ENCODE measurements around the gene GPI. TPM values are rescaled to one million over a fixed set of nuclear protein-coding genes. Genes with fewer than 3 reads are reported as not detected.

The GPI gene
- total and polyA plus RNA-seq, 2 of the 8 experiments (the other 6 are each of a cell fraction or from before 2014, with no cell fraction given), result 171 to 360 TPM

DNA sequence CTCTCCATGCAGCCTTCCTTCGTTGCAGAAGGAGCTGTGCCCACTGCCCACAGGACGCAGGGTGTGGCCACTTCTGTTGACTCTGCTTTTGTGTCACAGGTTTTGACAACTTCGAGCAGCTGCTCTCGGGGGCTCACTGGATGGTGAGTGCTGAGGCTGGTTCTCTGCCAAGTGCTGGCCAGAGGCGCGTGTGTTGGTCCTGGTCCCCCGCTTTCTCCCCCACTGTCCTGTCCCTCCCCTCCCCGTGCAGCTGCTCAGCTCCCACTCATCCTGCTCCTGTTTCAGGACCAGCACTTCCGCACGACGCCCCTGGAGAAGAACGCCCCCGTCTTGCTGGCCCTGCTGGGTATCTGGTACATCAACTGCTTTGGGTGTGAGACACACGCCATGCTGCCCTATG, 28.6 kb downstream of the GPI start:
- no peak overlapping the region for H4K5ac ChIP-seq (ENCODE audit: insufficient read length, low read depth, low read length)
- no peak overlapping the region for H4K91ac ChIP-seq (replicated peaks; ENCODE audit: insufficient read length, low read length)
- peaks cover 33 to 75% (median 59%) of the 10 kb centered on the region in 4 experiments for H3K36me3 ChIP-seq (ENCODE audit: control insufficient read depth in 2 of 4, insufficient read depth in 4 of 4, low read length in 3 of 4)

More for the DNA sequence above, 28.6 kb downstream of the GPI start:
- Histone ChIP-seq H2BK5ac (ENCODE audit: low read depth, low read length) (no peak overlapping the region), H2BK20ac (ENCODE audit: low read length) (no peak overlapping the region), H3K4me2 (ENCODE audit: insufficient read depth in 1 of 2, low read depth in 2 of 2, low read length in 2 of 2) (no peak overlapping the region), H3K18ac (ENCODE audit: extremely low read depth, low read length) (no peak overlapping the region), H3K23ac (ENCODE audit: insufficient read length) (no peak overlapping the region), H2AK5ac (ENCODE audit: low read depth, low read length) (no peak overlapping the region), H3K79me1 (ENCODE audit: low read depth, low read length) (peaks cover 14% of the 10 kb centered on the region), H2AFZ (ENCODE audit: low read length) (no peak overlapping the region), H3K9me3 (ENCODE audit: insufficient read depth in 2 of 2, low read depth in 1 of 2, low read length in 1 of 2) (no peaks in the 10 kb centered on the region), H3K27me3 (replicated peaks in 1 of 4; ENCODE audit: control insufficient read depth in 3 of 4, extremely low read depth in 1 of 4, insufficient read depth in 3 of 4, low read length in 3 of 4) (no peaks in the 10 kb centered on the region), H2BK15ac (ENCODE audit: low read length) (no peak overlapping the region), H2BK120ac (replicated peaks; ENCODE audit: low read depth, low read length) (no peak overlapping the region), H3K27ac (ENCODE audit: low read depth, low read length) (no peak overlapping the region), H3K56ac (replicated peaks; ENCODE audit: insufficient read length, low read depth, low read length) (no peak overlapping the region), H3K9ac (replicated peaks in 1 of 4; ENCODE audit: extremely low read depth in 1 of 4, low read depth in 3 of 4, low read length in 3 of 4) (no peak overlapping the region), H3K79me2 (ENCODE audit: control insufficient read depth in 1 of 2, insufficient read depth in 2 of 2, low read length in 2 of 2) (no peaks in the 10 kb centered on the region; a peak in 1 of 4 replicates), H4K20me1 (replicated peaks in 1 of 2; ENCODE audit: control insufficient read depth in 1 of 2, insufficient read depth in 2 of 2, low read length in 2 of 2) (peaks cover 2 to 9% of the 10 kb centered on the region in 2 experiments), H3K23me2 (ENCODE audit: low read depth, low read length) (peaks cover 2% of the 10 kb centered on the region; the same call in 1 of the 2 replicates), H3K4me1 (replicated peaks in 1 of 4; ENCODE audit: control insufficient read depth in 3 of 4, insufficient read depth in 4 of 4, low read length in 3 of 4) (no peaks in the 10 kb centered on the region), H2BK12ac (ENCODE audit: low read depth, low read length) (no peak overlapping the region), H3K4me3 (ENCODE audit: extremely low read depth in 1 of 4, insufficient read depth in 2 of 4, low read depth in 3 of 4, low read length in 4 of 4) (no peak overlapping the region), H3K4ac (replicated peaks; ENCODE audit: insufficient read length, low read depth, low read length) (no peak overlapping the region), H3K14ac (ENCODE audit: insufficient read length) (no peak overlapping the region), H4K8ac (ENCODE audit: extremely low read depth, insufficient read depth, low read length) (no peak overlapping the region)
- no peak for TF ChIP-seq SIRT6 (IDR thresholded peaks at IDR 0.05; ENCODE audit: low read length)
- no peak for TF ChIP-seq RBBP5 (IDR thresholded peaks at IDR 0.05; ENCODE audit: borderline replicate concordance, low read depth, low read length)
- TF ChIP-seq EP300 (IDR thresholded peaks at IDR 0.05; ENCODE audit: borderline replicate concordance in 1 of 2, low read depth in 2 of 2, low read length in 2 of 2), result no peak
- TF ChIP-seq SIX5 (IDR thresholded peaks at IDR 0.05; ENCODE audit: low read depth, low read length), result no peak
- no peak for TF ChIP-seq CREB1 (IDR thresholded peaks at IDR 0.05)
- no peak for TF ChIP-seq POLR2A (IDR thresholded peaks at IDR 0.05; ENCODE audit: control extremely low read depth in 1 of 2, low read depth in 2 of 2, low read length in 2 of 2)
- no peak for TF ChIP-seq RFX5 (IDR thresholded peaks at IDR 0.05; ENCODE audit: borderline replicate concordance, low read depth, low read length)
- DNase-seq (ENCODE audit: low read depth in 1 of 2, low spot score in 2 of 2) (no peak), FAIRE-seq (no peak)
- WGBS, 2 experiments (ENCODE audit: extremely low coverage in 1 of 2, insufficient coverage in 1 of 2, insufficient read length in 1 of 2, insufficient replicate concordance in 2 of 2, low coverage in 1 of 2, low lambda C conversion rate in 2 of 2, missing lambda C conversion rate in 1 of 2), result 94% methylated on average over 11 of the region's 14 CpGs; no CpG with 5 or more reads in 1 of the 2 experiments
- POLR2A ChIA-PET (ENCODE audit: partially characterized antibody), result no interaction called here
- CTCF ChIA-PET (ENCODE audit: partially characterized antibody), result no interaction called here
